Panc1 (cell line): Measurements from ENCODE around the gene ADAMTS14. TPM values are rescaled to one million over a fixed set of nuclear protein-coding genes. Genes with fewer than 3 reads are reported as not detected.

Experiments
- ATAC-seq: fragments of 200-7000 bp; cut with Tn5 transposase; 2 replicates; pipeline ENCODE4 v1.9.1; 2020; ENCODE audit warnings: mild to moderate bottlenecking, moderate library complexity
- BruUV-seq: library from RNA; stranded (reverse); fragments of 400-500 nt; replicated peaks from 2 replicates; lab custom pipeline; 2021; lab: Mats Ljungman, UMichigan
- CTCF ChIA-PET: fragments of 300-600 bp; sonication (Branson Sonifier 250); formaldehyde crosslinking; loops from one replicate; lab custom pipeline; 2022; ENCODE audit warnings: antibody characterized with exemption; lab: Charles Lee
- POLR2A ChIA-PET: fragments of 300-600 bp; sonication (Branson Sonifier 250); formaldehyde crosslinking; loops from one replicate; lab custom pipeline; 2022; ENCODE audit warnings: antibody characterized with exemption; lab: Charles Lee
- DNase-seq: peaks from one replicate; pipeline ENCODE4 v3.0.0-alpha.2; 2010; ENCODE audit warnings: low read depth, low spot score
- H3K27ac ChIP-seq: 2 replicates; pipeline ENCODE4 v1.5.1; 2011; ENCODE audit warnings: mild to moderate bottlenecking, low read length, inconsistent platforms
- H3K27me3 ChIP-seq: fragments of 200-500 bp; sonication (Bioruptor generic); 2 replicates; pipeline ENCODE4 v1.6.0; 2014; ENCODE audit warnings: low read length, inconsistent platforms; ENCODE audit not compliant: control insufficient read depth, insufficient read depth
- H3K36me3 ChIP-seq: fragments of 200-500 bp; sonication (Bioruptor generic); 2 replicates; pipeline ENCODE4 v1.5.1; 2014; ENCODE audit warnings: inconsistent platforms, mild to moderate bottlenecking, low read length, moderate library complexity; ENCODE audit not compliant: control insufficient read depth, insufficient read depth
- H3K4me1 ChIP-seq: 2 replicates; pipeline ENCODE4 v1.5.1; 2011; ENCODE audit warnings: inconsistent platforms, mild to moderate bottlenecking, low read length, moderate library complexity; ENCODE audit not compliant: control insufficient read depth, insufficient read depth
- H3K4me3 ChIP-seq, 2 experiments: 2 replicates each; pipeline ENCODE4 v1.5.1; 2011 to 2012; ENCODE audit warnings: low read depth in 2 of 2, low read length in 2 of 2, mild to moderate bottlenecking in 2 of 2, inconsistent platforms in 1 of 2, moderate library complexity in 1 of 2
- H3K9me3 ChIP-seq: fragments of 200-500 bp; sonication (Bioruptor generic); 2 replicates; pipeline ENCODE4 v1.5.1; 2014; ENCODE audit warnings: low read depth, mild to moderate bottlenecking, inconsistent platforms, low read length, moderate library complexity; ENCODE audit not compliant: control insufficient read depth, insufficient read depth
- POLR2AphosphoS5 ChIP-seq: IDR thresholded peaks from 2 replicates; pipeline ENCODE4 v1.6.1; 2012; ENCODE audit warnings: mild to moderate bottlenecking, low read depth, low read length, moderate library complexity
- SIN3A ChIP-seq: IDR thresholded peaks from 2 replicates; pipeline ENCODE4 v1.6.1; 2012; ENCODE audit warnings: low read depth, mild to moderate bottlenecking, low read length, moderate library complexity, borderline replicate concordance; ENCODE audit not compliant: insufficient read depth
- TCF7L2 ChIP-seq: IDR thresholded peaks from 2 replicates; pipeline ENCODE4 v1.6.1; 2011; ENCODE audit warnings: mild to moderate bottlenecking, low read depth, low read length, inconsistent platforms
- in situ Hi-C: cut with HindIII; loops from 2 replicates; pipeline ENCODE4 v1.10.0; 2016; ENCODE audit warnings: low sequenced_read_pairs, low pct_unique_long_range_greater_than_20kb
- intact Hi-C: fragments of 100-400 bp; cut with micrococcal nuclease; formaldehyde crosslinking; loops from one replicate; pipeline ENCODE4 v1.10.0; 2022; ENCODE audit not compliant: unreplicated experiment
- total RNA-seq: library from RNA; stranded (reverse); gene quantifications from one replicate; pipeline ENCODE4 v1.2.1, GENCODE V29; 2021; ENCODE audit not compliant: unreplicated experiment
- TF ChIP-seq, protein P1 (sequence below): fragments of 450-650 bp; IDR thresholded peaks from 2 replicates; pipeline ENCODE4 v1.5.1; 2017; ENCODE audit warnings: mild to moderate bottlenecking
- TF ChIP-seq, protein P2 (sequence below), 2 experiments: IDR thresholded peaks; 2 replicates each; pipeline ENCODE4 v1.6.1; 2011 to 2012; ENCODE audit warnings: low read depth in 2 of 2, control low read depth in 1 of 2, low read length in 1 of 2, mild to moderate bottlenecking in 1 of 2, moderate library complexity in 1 of 2; ENCODE audit not compliant: insufficient read depth in 1 of 2

Gene ADAMTS14
- total RNA-seq, 1 experiment from 2014 or later: 0.67 TPM

- ATAC-seq (no peak), DNase-seq (no peak)
- H3K4me3 ChIP-seq: no peak overlapping the region
- no peak overlapping the region for H3K27ac ChIP-seq
- POLR2A ChIA-PET: no interaction called here
- intact Hi-C loops: no loop called here
- H3K4me1 ChIP-seq: no peaks in the 10 kb centered on the region
- no peaks in the 10 kb centered on the region for H3K9me3 ChIP-seq
- in situ Hi-C loops: no loop called here
- BruUV-seq: no TSS peak
- no peaks in the 10 kb centered on the region for H3K36me3 ChIP-seq
- CTCF ChIA-PET: no interaction called here
- TF ChIP-seq, protein P1, sequence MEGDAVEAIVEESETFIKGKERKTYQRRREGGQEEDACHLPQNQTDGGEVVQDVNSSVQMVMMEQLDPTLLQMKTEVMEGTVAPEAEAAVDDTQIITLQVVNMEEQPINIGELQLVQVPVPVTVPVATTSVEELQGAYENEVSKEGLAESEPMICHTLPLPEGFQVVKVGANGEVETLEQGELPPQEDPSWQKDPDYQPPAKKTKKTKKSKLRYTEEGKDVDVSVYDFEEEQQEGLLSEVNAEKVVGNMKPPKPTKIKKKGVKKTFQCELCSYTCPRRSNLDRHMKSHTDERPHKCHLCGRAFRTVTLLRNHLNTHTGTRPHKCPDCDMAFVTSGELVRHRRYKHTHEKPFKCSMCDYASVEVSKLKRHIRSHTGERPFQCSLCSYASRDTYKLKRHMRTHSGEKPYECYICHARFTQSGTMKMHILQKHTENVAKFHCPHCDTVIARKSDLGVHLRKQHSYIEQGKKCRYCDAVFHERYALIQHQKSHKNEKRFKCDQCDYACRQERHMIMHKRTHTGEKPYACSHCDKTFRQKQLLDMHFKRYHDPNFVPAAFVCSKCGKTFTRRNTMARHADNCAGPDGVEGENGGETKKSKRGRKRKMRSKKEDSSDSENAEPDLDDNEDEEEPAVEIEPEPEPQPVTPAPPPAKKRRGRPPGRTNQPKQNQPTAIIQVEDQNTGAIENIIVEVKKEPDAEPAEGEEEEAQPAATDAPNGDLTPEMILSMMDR: no peak
- TF ChIP-seq, protein P2, sequence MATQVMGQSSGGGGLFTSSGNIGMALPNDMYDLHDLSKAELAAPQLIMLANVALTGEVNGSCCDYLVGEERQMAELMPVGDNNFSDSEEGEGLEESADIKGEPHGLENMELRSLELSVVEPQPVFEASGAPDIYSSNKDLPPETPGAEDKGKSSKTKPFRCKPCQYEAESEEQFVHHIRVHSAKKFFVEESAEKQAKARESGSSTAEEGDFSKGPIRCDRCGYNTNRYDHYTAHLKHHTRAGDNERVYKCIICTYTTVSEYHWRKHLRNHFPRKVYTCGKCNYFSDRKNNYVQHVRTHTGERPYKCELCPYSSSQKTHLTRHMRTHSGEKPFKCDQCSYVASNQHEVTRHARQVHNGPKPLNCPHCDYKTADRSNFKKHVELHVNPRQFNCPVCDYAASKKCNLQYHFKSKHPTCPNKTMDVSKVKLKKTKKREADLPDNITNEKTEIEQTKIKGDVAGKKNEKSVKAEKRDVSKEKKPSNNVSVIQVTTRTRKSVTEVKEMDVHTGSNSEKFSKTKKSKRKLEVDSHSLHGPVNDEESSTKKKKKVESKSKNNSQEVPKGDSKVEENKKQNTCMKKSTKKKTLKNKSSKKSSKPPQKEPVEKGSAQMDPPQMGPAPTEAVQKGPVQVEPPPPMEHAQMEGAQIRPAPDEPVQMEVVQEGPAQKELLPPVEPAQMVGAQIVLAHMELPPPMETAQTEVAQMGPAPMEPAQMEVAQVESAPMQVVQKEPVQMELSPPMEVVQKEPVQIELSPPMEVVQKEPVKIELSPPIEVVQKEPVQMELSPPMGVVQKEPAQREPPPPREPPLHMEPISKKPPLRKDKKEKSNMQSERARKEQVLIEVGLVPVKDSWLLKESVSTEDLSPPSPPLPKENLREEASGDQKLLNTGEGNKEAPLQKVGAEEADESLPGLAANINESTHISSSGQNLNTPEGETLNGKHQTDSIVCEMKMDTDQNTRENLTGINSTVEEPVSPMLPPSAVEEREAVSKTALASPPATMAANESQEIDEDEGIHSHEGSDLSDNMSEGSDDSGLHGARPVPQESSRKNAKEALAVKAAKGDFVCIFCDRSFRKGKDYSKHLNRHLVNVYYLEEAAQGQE (IDR thresholded peaks at IDR 0.05; ENCODE audit: insufficient read depth in 1 of 2, low read depth in 2 of 2, low read length in 1 of 2): no peak
- TF ChIP-seq POLR2AphosphoS5 (no peak), SIN3A (no peak), TCF7L2 (no peak)
- 0 out of 2 replicates have a peak, but pooled peaks cover 2% of the 10 kb centered on the region for H3K27me3 ChIP-seq
These were observed 135.2 kb downstream of the ADAMTS14 start for GRCh38 chr10:70807556-70807955.

DNA sequence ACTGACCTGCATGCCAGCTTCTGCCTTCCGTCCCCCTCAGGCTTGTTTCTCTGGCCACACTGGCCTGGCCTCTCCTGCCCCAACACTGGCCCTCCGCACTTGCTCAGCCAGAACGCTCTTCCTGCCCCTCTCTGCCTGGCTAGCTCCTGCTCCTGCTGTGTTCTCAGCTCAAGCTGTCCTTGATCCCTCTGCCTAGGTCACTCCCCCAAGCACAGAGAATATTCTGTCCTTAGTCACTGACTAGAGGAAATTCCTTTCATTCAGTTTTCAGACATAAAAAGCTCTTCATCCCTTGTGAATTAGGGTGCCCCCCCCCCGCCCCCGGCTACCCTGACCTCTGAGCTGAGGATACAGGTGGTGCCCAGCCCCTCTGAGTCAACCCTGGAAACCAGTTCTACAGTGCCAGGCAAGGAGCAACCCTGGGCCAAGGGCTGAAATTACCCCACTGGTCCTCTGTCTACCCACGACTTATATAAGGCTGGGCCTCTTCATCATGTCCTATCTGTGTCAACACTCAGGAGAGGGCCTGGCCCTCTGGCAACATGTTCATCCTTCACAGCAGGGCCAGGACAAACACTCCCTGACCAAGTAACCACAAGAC lies 136.8 kb downstream of the ADAMTS14 start:
- H3K27me3 ChIP-seq: 0 out of 2 replicates have a peak, but pooled peaks cover 2% of the 10 kb centered on the region
- TF ChIP-seq, protein P2 (IDR thresholded peaks at IDR 0.05; ENCODE audit: insufficient read depth in 1 of 2, low read depth in 2 of 2, low read length in 1 of 2): no peak
- TF ChIP-seq TCF7L2: no peak
- H3K36me3 ChIP-seq: no peaks in the 10 kb centered on the region
- CTCF ChIA-PET: no interaction called here
- in situ Hi-C loops: no loop called here
- no peaks in the 10 kb centered on the region for H3K4me1 ChIP-seq
- intact Hi-C loops: no loop called here
- DNase-seq (no peak), ATAC-seq (no peak)
- H3K4me3 ChIP-seq: no peak overlapping the region
- H3K27ac ChIP-seq: no peak overlapping the region
- H3K9me3 ChIP-seq: no peaks in the 10 kb centered on the region
- no TSS peak for BruUV-seq
- POLR2A ChIA-PET: no interaction called here
